Urinary bladder (tissue), 4 donors: ENCODE results near the gene TCF15. TPM values are rescaled to one million over a fixed set of nuclear protein-coding genes. Genes with fewer than 3 reads are reported as not detected.

ENCODE experiments used
- DNase-seq: peaks from one replicate; pipeline ENCODE4 v3.0.0-alpha.2; 2015; ENCODE audit errors: extremely low spot score
- H3K27ac ChIP-seq: one replicate; pipeline ENCODE4 v1.5.1; 2013; ENCODE audit warnings: low read depth, mild to moderate bottlenecking, moderate library complexity
- H3K36me3 ChIP-seq: one replicate; pipeline ENCODE4 v1.6.1; 2013; ENCODE audit warnings: mild to moderate bottlenecking, moderate library complexity; ENCODE audit not compliant: insufficient read depth
- H3K4me1 ChIP-seq: one replicate; pipeline ENCODE4 v1.6.1; 2013; ENCODE audit warnings: mild to moderate bottlenecking, moderate library complexity; ENCODE audit not compliant: insufficient read depth
- H3K4me3 ChIP-seq: one replicate; pipeline ENCODE4 v1.5.1; 2013; ENCODE audit warnings: low read depth, low read length
- WGBS: extraction: QIAGEN DNeasy Blood & Tissue Kit; methylation state at CpG from one replicate; pipeline ENCODE4 v1.1.7; 2013; 5-methylcytosine and 5-hydroxymethylcytosine counted together
- polyA plus RNA-seq: library from polyadenylated mRNA; stranded (reverse); fragments of 200-250 nt; gene quantifications from one replicate; pipeline ENCODE4 v1.2.3, GENCODE V29; 2013
- total RNA-seq: library from RNA; depleted of rRNA; stranded (reverse); fragments of >200 nt; gene quantifications from one replicate; pipeline ENCODE4 v1.2.3, GENCODE V29; 2014
- donor health status: healthy with polysubstance abuse.
- donor health status: healthy.

The TCF15 gene
- total and polyA plus RNA-seq, 2 donors, result 0.42 to 0.65 TPM

DNA sequence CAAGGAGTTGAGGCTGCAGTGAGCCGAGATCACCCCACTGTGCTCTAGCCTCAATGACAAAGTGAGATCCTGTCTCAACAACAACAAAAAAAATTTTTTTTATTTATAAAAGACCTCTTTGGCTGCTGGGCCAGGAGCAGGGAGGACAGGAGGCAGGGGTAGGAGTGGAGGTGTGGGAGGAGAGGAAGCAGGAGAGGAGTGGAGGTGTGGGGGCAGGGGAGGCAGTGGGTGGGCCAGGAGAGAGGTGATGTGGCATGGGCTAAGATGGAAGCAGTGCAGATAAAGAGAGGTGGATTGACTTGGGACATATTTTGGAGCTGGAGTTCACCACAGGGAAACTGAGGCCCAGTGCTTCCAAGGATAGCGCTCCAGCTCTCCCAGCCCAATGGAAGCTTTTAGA lies 53.1 kb downstream of the TCF15 start:
- no peak for DNase-seq
- no peaks in the 10 kb centered on the region for H3K4me1 ChIP-seq
- 94% methylated on average over 2 of the region's 2 CpGs for WGBS

GRCh38 chr20:555976-556385 lies 54.1 kb downstream of the TCF15 start:
- H3K4me1 ChIP-seq, result no peaks in the 10 kb centered on the region
- H3K4me3 ChIP-seq, result no peak overlapping the region
- WGBS, result 31% methylated on average over 6 of the region's 6 CpGs
- H3K36me3 ChIP-seq, result no peaks in the 10 kb centered on the region
- no peak for DNase-seq
- no peak overlapping the region for H3K27ac ChIP-seq

More for the DNA sequence above, 53.1 kb downstream of the TCF15 start:
- Histone ChIP-seq H3K36me3 (no peaks in the 10 kb centered on the region), H3K4me3 (no peak overlapping the region), H3K27ac (no peak overlapping the region)

Other genes with a start within 250 kb of the TCF15 start
- 3.9 TPM for gene TRIB3, start 229.5 kb downstream of the TCF15 start, total RNA-seq
- gene TRIB3, start 229.5 kb downstream of the TCF15 start, polyA plus RNA-seq, result 6.3 TPM
- gene RBCK1, start 202.0 kb downstream of the TCF15 start, total RNA-seq, result 42.1 TPM
- gene RBCK1, start 202.0 kb downstream of the TCF15 start, polyA plus RNA-seq, result 94.3 TPM
- 26.9 TPM for gene TBC1D20, start 147.8 kb downstream of the TCF15 start, total RNA-seq
- 37.0 TPM for gene TBC1D20, start 147.8 kb downstream of the TCF15 start, polyA plus RNA-seq
- gene CSNK2A1, start 66.5 kb downstream of the TCF15 start, total RNA-seq, result 168 TPM
- 54.6 TPM for gene CSNK2A1, start 66.5 kb downstream of the TCF15 start, polyA plus RNA-seq
- gene SRXN1, start 42.9 kb upstream of the TCF15 start, total RNA-seq, result 11.9 TPM
- 44.1 TPM for gene SRXN1, start 42.9 kb upstream of the TCF15 start, polyA plus RNA-seq
- not detected for gene SCRT2, start 65.5 kb upstream of the TCF15 start, total RNA-seq
- not detected for gene SCRT2, start 65.5 kb upstream of the TCF15 start, polyA plus RNA-seq
- gene SLC52A3, start 158.2 kb upstream of the TCF15 start, total RNA-seq, result 1.9 TPM
- gene SLC52A3, start 158.2 kb upstream of the TCF15 start, polyA plus RNA-seq, result 2.8 TPM
- 3.3 TPM for gene FAM110A, start 223.4 kb upstream of the TCF15 start, total RNA-seq
- gene FAM110A, start 223.4 kb upstream of the TCF15 start, polyA plus RNA-seq, result 6.9 TPM